ENCODE data around the gene NUDC. TPM values are rescaled to one million over a fixed set of nuclear protein-coding genes. Genes with fewer than 3 reads are reported as not detected.

The NUDC gene
- total RNA-seq, 4 donors from 2014 or later, result 34.1 to 65.2 (median 46.5) TPM

GRCh38 chr1:26971590-26971989 is 50.0 kb downstream of the NUDC start:
- no peaks in the 10 kb centered on the region for H3K9me3 ChIP-seq
- TF ChIP-seq EP300 (IDR thresholded peaks at IDR 0.05) (no peak), POLR2AphosphoS5 (IDR thresholded peaks at IDR 0.05) (no peak), POLR2A (IDR thresholded peaks at IDR 0.05) (no peak)
- no peak for DNase-seq (ENCODE audit: low spot score in 2 of 2)
- 55% methylated on average over 3 of the region's 3 CpGs for WGBS
- H3K4me1 ChIP-seq, result peaks cover 9% of the 10 kb centered on the region
- H3K36me3 ChIP-seq, result no peaks in the 10 kb centered on the region
- no peak overlapping the region for H3K4me3 ChIP-seq
- no peak overlapping the region for H3K27ac ChIP-seq
- H3K27me3 ChIP-seq, result peaks cover 4% of the 10 kb centered on the region

GRCh38 chr1:26972390-26972789 is 50.8 kb downstream of the NUDC start:
- 56% methylated on average over 5 of the region's 6 CpGs for WGBS
- TF ChIP-seq CTCF (IDR thresholded peaks at IDR 0.05) (no peak), POLR2AphosphoS5 (IDR thresholded peaks at IDR 0.05) (no peak), POLR2A (IDR thresholded peaks at IDR 0.05) (no peak), EP300 (IDR thresholded peaks at IDR 0.05) (no peak)
- no peak for DNase-seq (ENCODE audit: low spot score in 2 of 2)
- H3K4me3 ChIP-seq, result no peak overlapping the region
- no peaks in the 10 kb centered on the region for H3K9me3 ChIP-seq
- H3K27me3 ChIP-seq, result peaks cover under 1% of the 10 kb centered on the region
- H3K4me1 ChIP-seq, result peaks cover 9% of the 10 kb centered on the region
- no peaks in the 10 kb centered on the region for H3K36me3 ChIP-seq
- H3K27ac ChIP-seq, result no peak overlapping the region

GRCh38 chr1:26972821-26973220 is 51.3 kb downstream of the NUDC start:
- Histone ChIP-seq H3K27ac (no peak overlapping the region), H3K9me3 (no peaks in the 10 kb centered on the region), H3K4me1 (peaks cover 9% of the 10 kb centered on the region), H3K27me3 (no peaks in the 10 kb centered on the region), H3K4me3 (no peak overlapping the region), H3K36me3 (no peaks in the 10 kb centered on the region)
- TF ChIP-seq CTCF (IDR thresholded peaks at IDR 0.05), result no peak
- no peak for TF ChIP-seq POLR2A (IDR thresholded peaks at IDR 0.05)
- no peak for DNase-seq (ENCODE audit: low spot score in 2 of 2)
- 89% methylated on average over 3 of the region's 4 CpGs for WGBS

GRCh38 chr1:26976621-26977510 is 55.3 kb downstream of the NUDC start:
- Histone ChIP-seq H3K9me3 (no peaks in the 10 kb centered on the region), H3K27ac (no peak overlapping the region), H3K4me3 (no peak overlapping the region), H3K27me3 (no peaks in the 10 kb centered on the region), H3K4me1 (no peaks in the 10 kb centered on the region), H3K36me3 (no peaks in the 10 kb centered on the region)
- TF ChIP-seq EP300 (IDR thresholded peaks at IDR 0.05) (no peak), POLR2AphosphoS5 (IDR thresholded peaks at IDR 0.05) (no peak), CTCF (IDR thresholded peaks at IDR 0.05) (no peak), POLR2A (IDR thresholded peaks at IDR 0.05) (no peak)
- no peak for DNase-seq (ENCODE audit: low spot score in 2 of 2)
- WGBS, result 85% methylated on average over 2 of the region's 3 CpGs

GRCh38 chr1:26978901-26979300 is 57.4 kb downstream of the NUDC start:
- Histone ChIP-seq H3K27me3 (peaks cover 5% of the 10 kb centered on the region), H3K36me3 (no peaks in the 10 kb centered on the region), H3K4me3 (no peak overlapping the region), H3K9me3 (no peaks in the 10 kb centered on the region), H3K27ac (no peak overlapping the region), H3K4me1 (no peaks in the 10 kb centered on the region)
- WGBS, result 79% methylated on average over 2 of the region's 2 CpGs
- TF ChIP-seq POLR2AphosphoS5 (IDR thresholded peaks at IDR 0.05) (no peak), POLR2A (IDR thresholded peaks at IDR 0.05) (no peak), CTCF (IDR thresholded peaks at IDR 0.05) (no peak), EP300 (IDR thresholded peaks at IDR 0.05) (no peak)
- DNase-seq (ENCODE audit: low spot score in 2 of 2), result no peak

Measured in suprapubic skin (tissue), 4 donors.